Medulla oblongata (tissue), 1 donor: Measurements from ENCODE around the gene CORO2B.
"Not testable (repeated sequence)": the region's sequence is repeated elsewhere in the genome, so short reads cannot be mapped to it uniquely, and the experiment has no call there.

Experiments used
- DNase-seq: peaks from one replicate; pipeline ENCODE4 v3.0.0-alpha.2; 2015; ENCODE audit errors: extremely low spot score

CORO2B gene

DNA sequence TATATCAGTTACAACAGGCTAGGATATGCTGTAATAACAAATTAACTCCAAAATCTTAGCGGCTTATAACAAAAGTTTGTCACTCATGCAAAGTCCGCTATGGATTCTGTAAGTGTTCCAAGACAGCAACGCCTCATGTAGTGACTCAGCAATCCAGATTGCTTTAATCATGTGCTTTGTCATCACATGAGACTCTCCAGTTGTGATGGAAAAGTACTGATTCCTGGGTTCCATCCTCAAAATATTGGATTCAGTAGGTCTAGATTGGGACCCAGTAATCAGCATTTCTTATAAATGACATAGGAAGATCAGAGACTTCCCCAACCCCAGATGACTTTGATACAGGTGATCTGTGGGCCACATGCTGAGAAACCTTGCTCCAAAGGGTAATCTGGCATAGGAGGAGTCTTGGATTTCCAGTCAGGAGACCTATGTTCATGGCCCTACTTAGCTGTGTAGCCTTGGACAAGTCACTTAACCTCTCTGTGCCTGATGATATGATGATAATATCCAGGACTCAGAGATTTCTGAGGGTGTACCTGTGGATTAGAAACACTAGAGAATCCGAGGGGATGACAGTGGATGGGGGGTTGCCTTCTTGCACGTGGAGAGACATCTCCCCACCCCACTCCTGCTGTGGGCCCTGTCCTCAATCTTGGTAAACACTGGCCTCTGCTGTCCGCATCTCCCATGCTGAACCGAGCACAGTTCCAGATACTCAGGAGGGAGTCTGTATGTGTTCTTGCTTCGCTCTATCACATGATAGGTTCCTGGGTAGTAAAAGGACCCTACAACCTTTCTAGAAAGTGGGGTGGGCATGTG, 65.5 kb downstream of the CORO2B start:
- DNase-seq: no peak

GRCh38 chr15:68644996-68645395, 66.2 kb downstream of the CORO2B start:
- no peak for DNase-seq

- DNase-seq: no peak
Measured at GRCh38 chr15:68646156-68646555, 67.4 kb downstream of the CORO2B start.

DNA sequence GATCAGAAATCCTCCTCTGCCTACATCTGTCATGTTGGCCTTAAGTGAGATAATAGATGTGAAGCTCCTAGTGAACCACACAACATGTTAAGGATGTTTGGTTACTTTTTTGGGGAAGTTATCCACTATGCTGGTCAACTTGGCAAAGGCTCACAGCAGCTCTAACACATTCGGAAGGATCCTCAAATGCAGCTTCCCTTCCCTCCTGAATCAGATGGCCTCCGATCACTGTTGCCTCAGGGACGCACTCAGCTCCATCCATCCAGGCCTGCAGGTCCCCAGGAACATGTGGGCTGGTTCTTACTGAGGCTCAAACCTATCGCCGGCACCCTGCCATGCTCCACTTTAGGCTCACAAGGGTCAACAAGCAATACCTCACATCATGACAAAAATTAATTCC, 67.9 kb downstream of the CORO2B start:
- DNase-seq: no peak

- not testable (repeated sequence) for DNase-seq
Measured at GRCh38 chr15:68647361-68647760, 68.6 kb downstream of the CORO2B start.

- peak; percentile 67 for DNase-seq
Measured at GRCh38 chr15:68650901-68651709, 72.3 kb downstream of the CORO2B start.

DNA sequence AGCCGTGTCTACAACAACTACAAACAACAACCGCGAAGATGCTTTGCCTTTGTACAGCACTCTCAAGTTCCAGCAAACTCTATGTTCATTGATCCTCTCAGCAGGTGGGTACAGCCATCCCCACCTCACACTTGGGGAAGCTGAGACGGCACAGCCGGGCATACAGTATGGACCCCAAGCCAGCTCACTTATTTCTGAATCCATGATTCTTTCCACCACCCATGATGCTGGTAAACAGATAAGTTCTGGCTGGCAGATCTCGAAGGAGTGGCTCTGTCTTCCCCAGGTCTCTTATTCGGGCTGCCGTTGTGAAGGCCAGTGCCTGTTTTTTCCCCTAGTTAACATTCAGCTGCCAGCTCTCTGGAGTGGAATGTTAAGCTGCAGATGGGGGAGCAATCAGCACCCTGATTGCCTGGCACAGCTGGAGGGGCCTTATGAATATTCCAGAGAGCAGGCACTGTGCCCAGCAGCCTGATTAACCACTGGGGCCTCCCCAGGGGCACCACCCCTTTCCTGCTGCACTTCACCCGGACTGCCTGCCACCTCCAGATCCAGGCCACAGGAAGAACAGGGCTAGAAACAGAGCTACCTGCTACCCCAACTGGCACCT, 73.2 kb downstream of the CORO2B start:
- DNase-seq: peak; percentile 90

GRCh38 chr15:68653031-68653635, 74.3 kb downstream of the CORO2B start:
- DNase-seq: no peak

GRCh38 chr15:68653801-68654200, 75.0 kb downstream of the CORO2B start:
- DNase-seq: no peak

GRCh38 chr15:68654786-68655560, 76.2 kb downstream of the CORO2B start:
- DNase-seq: no peak

- DNase-seq: no peak
Measured at GRCh38 chr15:68655686-68656437, 77.1 kb downstream of the CORO2B start.

GRCh38 chr15:68656438-68656739, 77.6 kb downstream of the CORO2B start:
- DNase-seq: no peak

GRCh38 chr15:68658151-68658550, 79.4 kb downstream of the CORO2B start:
- DNase-seq: no peak

DNA sequence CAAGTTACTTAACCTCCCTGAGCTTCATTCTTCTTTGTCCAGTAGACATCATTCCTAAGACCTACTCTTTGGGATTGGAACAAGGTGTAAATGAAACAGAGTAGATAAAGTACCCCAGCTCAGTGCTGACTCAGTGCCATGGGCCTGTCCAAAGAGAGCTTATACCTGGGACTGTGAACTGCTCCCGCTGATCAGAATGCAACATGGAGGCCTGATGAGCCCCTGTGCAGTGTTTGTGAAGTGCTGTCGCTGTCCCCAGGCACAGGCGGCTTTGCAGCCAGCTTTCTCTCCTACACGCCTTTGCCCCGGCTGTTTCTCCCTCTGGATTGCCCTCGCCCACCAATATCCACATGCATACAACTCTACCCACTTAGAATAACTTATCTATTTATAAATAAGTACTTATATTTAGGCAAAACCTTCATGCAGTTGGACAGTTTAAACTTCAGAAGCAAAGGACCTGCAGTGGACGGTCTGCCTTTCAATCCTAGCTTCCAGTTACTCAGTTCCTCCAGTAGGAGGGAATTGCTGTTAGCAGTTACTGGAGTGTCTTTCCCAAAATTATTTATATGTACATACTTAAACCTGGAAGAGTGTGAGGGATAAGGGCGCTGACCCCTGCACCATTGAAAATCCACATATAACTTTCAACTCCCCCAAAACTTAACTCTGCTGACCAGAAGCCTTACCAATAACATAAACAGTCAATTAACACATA, 80.0 kb downstream of the CORO2B start:
- DNase-seq: no peak

DNA sequence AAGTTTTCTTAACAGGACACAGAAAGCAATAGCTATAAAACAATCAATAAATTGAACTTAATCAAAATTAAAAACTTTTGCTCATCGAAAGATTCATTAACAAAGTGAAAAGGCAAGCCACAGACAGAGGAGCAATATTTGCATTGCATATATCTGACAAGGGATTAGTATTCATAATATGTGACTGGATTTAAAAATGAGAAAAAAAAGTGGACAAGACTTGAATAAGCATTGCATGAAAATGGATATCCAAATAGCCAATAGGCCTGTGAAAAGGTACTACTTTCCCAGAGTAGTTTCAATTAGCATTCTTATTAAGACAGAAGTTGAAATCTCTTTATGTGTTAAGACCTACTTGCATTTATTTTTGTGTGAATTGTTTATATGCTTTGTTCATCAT, 84.7 kb downstream of the CORO2B start:
- no peak for DNase-seq

- DNase-seq: no peak
Measured at GRCh38 chr15:68666120-68666811, 87.5 kb downstream of the CORO2B start.

GRCh38 chr15:68666812-68667450, 88.1 kb downstream of the CORO2B start:
- DNase-seq: no peak

GRCh38 chr15:68667800-68668625, 89.2 kb downstream of the CORO2B start:
- DNase-seq: peak; percentile 56
